Hypothalamus (tissue), 51 donors: Measurements from ENCODE around the gene NSF.

Source experiments
- DNase-seq, 51 donors: peaks; one replicate each; lab custom pipeline; 2025; lab: John Stamatoyannopoulos, UW

Gene NSF

GRCh38 chr17:46793541-46793940, 203.1 kb downstream of the NSF start:
- DNase-seq, result no peak

- DNase-seq, result no peak
These were observed 203.8 kb downstream of the NSF start for GRCh38 chr17:46794318-46794717.

DNA sequence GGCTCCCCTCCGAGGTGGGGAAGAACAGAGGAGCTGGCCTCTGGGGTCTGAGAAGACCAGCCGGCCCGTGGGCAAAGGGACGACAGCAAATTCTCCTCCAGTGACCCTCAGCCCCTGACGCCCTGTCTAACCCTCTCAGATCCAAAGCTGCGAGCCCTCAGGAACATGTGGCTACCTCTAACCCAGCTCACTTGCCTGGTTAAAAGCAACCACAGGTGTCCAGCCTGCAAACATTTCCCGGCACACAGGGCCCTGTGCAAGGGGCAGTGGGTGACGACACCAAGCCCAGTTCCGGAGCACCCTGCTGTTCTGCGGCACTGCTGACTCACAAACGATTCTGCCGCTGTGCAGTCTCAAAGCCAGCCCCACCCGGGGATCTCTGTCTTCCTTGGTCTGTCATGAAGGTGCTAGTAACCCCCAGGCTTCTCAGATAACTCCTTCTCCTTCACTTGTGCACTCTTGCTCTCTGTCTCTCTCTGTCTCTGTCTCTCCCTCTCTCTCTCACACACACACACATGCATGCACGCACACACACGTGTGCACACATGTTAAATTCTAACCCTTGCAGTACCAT, 205.0 kb downstream of the NSF start:
- DNase-seq, result no peak

- DNase-seq, result no peak
These were observed 205.6 kb downstream of the NSF start for GRCh38 chr17:46796084-46796483.

- DNase-seq, result no peak
These were observed 206.1 kb downstream of the NSF start for GRCh38 chr17:46796524-46796923.

- DNase-seq, result no peak
These were observed 206.6 kb downstream of the NSF start for GRCh38 chr17:46796956-46797530.

- DNase-seq, result no peak
These were observed 210.1 kb downstream of the NSF start for GRCh38 chr17:46800573-46800972.

DNA sequence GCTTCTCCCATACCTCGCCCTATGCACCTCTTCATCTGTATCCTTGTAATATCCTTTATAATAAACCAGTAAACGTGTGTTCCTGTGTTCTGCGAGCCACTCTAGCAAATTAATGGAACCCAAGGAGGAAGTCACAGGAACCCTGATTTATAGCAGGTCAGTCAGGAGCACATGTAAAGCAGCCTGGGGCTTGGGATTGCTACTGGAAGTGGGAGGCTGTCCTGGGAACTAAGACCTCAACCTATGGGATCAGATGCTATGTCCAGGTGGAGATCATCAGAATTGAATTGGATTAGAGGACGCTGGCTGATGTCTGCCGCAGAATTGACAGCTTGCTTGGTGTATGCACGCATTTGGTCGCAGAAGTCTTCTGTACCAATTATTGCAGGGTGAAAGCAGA, 212.3 kb downstream of the NSF start:
- DNase-seq, result no peak

DNA sequence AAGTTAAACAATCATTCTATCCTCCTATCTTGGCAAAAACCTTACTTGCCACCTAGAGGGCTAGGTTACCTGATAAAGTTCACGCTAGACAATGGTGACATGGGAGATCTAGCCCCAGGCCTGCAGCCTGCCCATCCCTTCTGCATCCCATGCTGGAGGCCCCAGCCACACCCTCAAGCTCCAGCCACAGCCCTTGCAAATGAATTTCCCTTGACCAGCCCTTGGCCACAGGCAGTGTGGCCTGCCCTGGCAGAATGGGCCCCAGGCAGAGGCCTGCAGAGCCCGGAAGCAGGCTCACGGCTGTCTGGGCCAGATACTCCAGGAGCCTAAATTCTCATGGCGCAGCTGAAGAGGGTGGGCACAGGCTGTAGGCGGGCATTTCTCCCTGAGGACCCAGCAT, 213.1 kb downstream of the NSF start:
- no peak for DNase-seq

GRCh38 chr17:46805771-46806170, 215.3 kb downstream of the NSF start:
- DNase-seq, result no peak
